ENCODE results near the gene VWA8.

The VWA8 gene

GRCh38 chr13:41650706-41651105, 310.2 kb downstream of the VWA8 start:
- ChIA-PET POLR2A (no interaction called here), CTCF (interaction anchor here (0.6 to 1.2 kb wide), 6 partner anchors 8 to 595 kb away, joined by 3 to 4 read pairs (median 3); no protein-coding TSS in a partner anchor)
- no peak overlapping the region for H3K27ac ChIP-seq (ENCODE audit: extremely low read depth, low read depth, low read length)
- TF ChIP-seq ZNF664 (tag by site-specific recombination; IDR thresholded peaks at IDR 0.05), result no peak
- no peak for TF ChIP-seq GLI4 (tag by site-specific recombination; IDR thresholded peaks at IDR 0.05)
- no peak for TF ChIP-seq ZNF202 (tag by site-specific recombination; IDR thresholded peaks at IDR 0.05; ENCODE audit: borderline replicate concordance)
- no peak for TF ChIP-seq HOXC10 (CRISPR knock-in tag; IDR thresholded peaks at IDR 0.05)
- no peak for TF ChIP-seq ZFP69B (tag by site-specific recombination; IDR thresholded peaks at IDR 0.05)
- TF ChIP-seq HIC1 (tag by site-specific recombination; IDR thresholded peaks at IDR 0.05), result no peak
- H3K9me3 ChIP-seq (ENCODE audit: control insufficient read depth, insufficient read depth, low read depth, low read length), result no peaks in the 10 kb centered on the region
- no peaks in the 10 kb centered on the region for H3K36me3 ChIP-seq (ENCODE audit: control insufficient read depth in 2 of 2, insufficient read depth in 1 of 2, low read length in 2 of 2)
- no peak overlapping the region for H3K4me3 ChIP-seq (ENCODE audit: low read depth, low read length)
- no peaks in the 10 kb centered on the region for H3K4me1 ChIP-seq (ENCODE audit: control insufficient read depth, insufficient read depth, low read length)

GRCh38 chr13:41649659-41650058, 311.2 kb downstream of the VWA8 start:
- CTCF ChIA-PET, result interaction anchor here (0.8 to 1.2 kb wide), 4 partner anchors 10 to 461 kb away, joined by 3 to 4 read pairs (median 4); no protein-coding TSS in a partner anchor
- TF ChIP-seq ZSCAN30 (tag by site-specific recombination; IDR thresholded peaks at IDR 0.05) (no peak), SALL2 (tag by site-specific recombination; IDR thresholded peaks at IDR 0.05; ENCODE audit: borderline replicate concordance) (no peak), ZNF544 (tag by site-specific recombination; IDR thresholded peaks at IDR 0.05) (no peak), ZNF302 (tag by site-specific recombination; IDR thresholded peaks at IDR 0.05; ENCODE audit: low read depth) (no peak), RBAK (tag by site-specific recombination; IDR thresholded peaks at IDR 0.05) (no peak), ZNF2 (tag by site-specific recombination; IDR thresholded peaks at IDR 0.05) (no peak), ZNF621 (tag by site-specific recombination; IDR thresholded peaks at IDR 0.05) (no peak), ZNF501 (tag by site-specific recombination; IDR thresholded peaks at IDR 0.05) (no peak), ZNF510 (tag by site-specific recombination; IDR thresholded peaks at IDR 0.05; ENCODE audit: insufficient replicate concordance) (no peak), ZNF138 (tag by site-specific recombination; IDR thresholded peaks at IDR 0.05; ENCODE audit: borderline replicate concordance) (no peak), ZNF221 (tag by site-specific recombination; IDR thresholded peaks at IDR 0.05; ENCODE audit: borderline replicate concordance) (no peak), ZNF580 (tag by site-specific recombination; IDR thresholded peaks at IDR 0.05) (no peak), ZNF561 (tag by site-specific recombination; IDR thresholded peaks at IDR 0.05; ENCODE audit: borderline replicate concordance) (no peak)
- Histone ChIP-seq H3K4me1 (ENCODE audit: control insufficient read depth, insufficient read depth, low read length) (no peaks in the 10 kb centered on the region), H3K36me3 (ENCODE audit: control insufficient read depth in 2 of 2, insufficient read depth in 1 of 2, low read length in 2 of 2) (no peaks in the 10 kb centered on the region), H3K9me3 (ENCODE audit: control insufficient read depth, insufficient read depth, low read depth, low read length) (no peaks in the 10 kb centered on the region), H3K4me3 (ENCODE audit: low read depth, low read length) (no peak overlapping the region), H3K27ac (ENCODE audit: extremely low read depth, low read depth, low read length) (no peak overlapping the region)
- POLR2A ChIA-PET, result no interaction called here

- CTCF ChIA-PET, result interaction anchor here (0.6 kb wide), 1 partner anchor 196 kb away, joined by 3 read pairs; no protein-coding TSS in a partner anchor
Observed at GRCh38 chr13:41648314-41648935, 312.5 kb downstream of the VWA8 start.

More at GRCh38 chr13:41648314-41648935, 312.5 kb downstream of the VWA8 start:
- Histone ChIP-seq H3K36me3 (ENCODE audit: control insufficient read depth in 2 of 2, insufficient read depth in 1 of 2, low read length in 2 of 2) (no peaks in the 10 kb centered on the region), H3K4me1 (ENCODE audit: control insufficient read depth, insufficient read depth, low read length) (no peaks in the 10 kb centered on the region), H3K27ac (ENCODE audit: extremely low read depth, low read depth, low read length) (no peak overlapping the region), H3K9me3 (ENCODE audit: control insufficient read depth, insufficient read depth, low read depth, low read length) (no peaks in the 10 kb centered on the region), H3K4me3 (ENCODE audit: low read depth, low read length) (no peak overlapping the region)
- TF ChIP-seq FEZF1 (tag by site-specific recombination; IDR thresholded peaks at IDR 0.05), result peak; percentile 57
- TF ChIP-seq RBAK (tag by site-specific recombination; IDR thresholded peaks at IDR 0.05), result no peak
- TF ChIP-seq PRDM6 (tag by site-specific recombination; IDR thresholded peaks at IDR 0.05), result peak; percentile 94
- 0 out of 2 replicates have a peak, but pooled peaks have one; percentile 16 for TF ChIP-seq IKZF3 (tag by site-specific recombination; IDR thresholded peaks at IDR 0.05)
- TF ChIP-seq HOXD13 (CRISPR knock-in tag; IDR thresholded peaks at IDR 0.05; ENCODE audit: borderline replicate concordance), result peak; percentile 78; the same call in 1 of the 2 replicates
- TF ChIP-seq TSHZ1 (tag by site-specific recombination; IDR thresholded peaks at IDR 0.05; ENCODE audit: borderline replicate concordance), result 0 out of 2 replicates have a peak, but pooled peaks have one; percentile 10
- POLR2A ChIA-PET, result no interaction called here
